ENCODE measurements around the gene PALLD. TPM values are rescaled to one million over a fixed set of nuclear protein-coding genes. Genes with fewer than 3 reads are reported as not detected.

Gene PALLD
- total RNA-seq, 1 donor from 2014 or later, result 69.2 TPM

DNA sequence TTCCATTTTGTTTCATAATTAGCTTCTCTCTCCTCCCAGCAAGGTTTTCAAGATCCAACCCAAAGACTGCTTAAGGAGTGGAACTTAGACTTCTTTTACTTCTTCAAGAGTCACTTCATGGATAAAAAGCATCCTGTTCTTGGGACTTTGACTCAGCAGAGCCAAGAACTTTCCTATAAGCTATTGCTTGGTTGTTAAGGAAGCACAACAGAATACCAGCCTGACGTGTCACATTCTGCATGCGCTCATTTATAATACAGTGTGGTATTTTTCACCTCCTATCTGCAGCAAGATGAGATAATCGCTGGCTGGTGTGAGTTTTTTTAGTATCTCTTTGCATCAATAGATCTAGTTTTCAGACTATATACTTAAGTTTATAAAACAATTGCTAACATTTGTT, 152.1 kb downstream of the PALLD start:
- DNase-seq (ENCODE audit: low read depth), result peak; percentile 87
- Histone ChIP-seq H3K36me3 (ENCODE audit: control insufficient read depth, insufficient read depth, low read length) (no peaks in the 10 kb centered on the region), H3K4me3 (ENCODE audit: low read depth, low read length) (no peak overlapping the region), H3K27me3 (ENCODE audit: control insufficient read depth, insufficient read depth, low read length) (no peaks in the 10 kb centered on the region)
- TF ChIP-seq, protein P1, sequence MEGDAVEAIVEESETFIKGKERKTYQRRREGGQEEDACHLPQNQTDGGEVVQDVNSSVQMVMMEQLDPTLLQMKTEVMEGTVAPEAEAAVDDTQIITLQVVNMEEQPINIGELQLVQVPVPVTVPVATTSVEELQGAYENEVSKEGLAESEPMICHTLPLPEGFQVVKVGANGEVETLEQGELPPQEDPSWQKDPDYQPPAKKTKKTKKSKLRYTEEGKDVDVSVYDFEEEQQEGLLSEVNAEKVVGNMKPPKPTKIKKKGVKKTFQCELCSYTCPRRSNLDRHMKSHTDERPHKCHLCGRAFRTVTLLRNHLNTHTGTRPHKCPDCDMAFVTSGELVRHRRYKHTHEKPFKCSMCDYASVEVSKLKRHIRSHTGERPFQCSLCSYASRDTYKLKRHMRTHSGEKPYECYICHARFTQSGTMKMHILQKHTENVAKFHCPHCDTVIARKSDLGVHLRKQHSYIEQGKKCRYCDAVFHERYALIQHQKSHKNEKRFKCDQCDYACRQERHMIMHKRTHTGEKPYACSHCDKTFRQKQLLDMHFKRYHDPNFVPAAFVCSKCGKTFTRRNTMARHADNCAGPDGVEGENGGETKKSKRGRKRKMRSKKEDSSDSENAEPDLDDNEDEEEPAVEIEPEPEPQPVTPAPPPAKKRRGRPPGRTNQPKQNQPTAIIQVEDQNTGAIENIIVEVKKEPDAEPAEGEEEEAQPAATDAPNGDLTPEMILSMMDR (IDR thresholded peaks at IDR 0.05; ENCODE audit: insufficient read depth, low read length, severe bottlenecking), result no peak
- no peak for FAIRE-seq

DNA sequence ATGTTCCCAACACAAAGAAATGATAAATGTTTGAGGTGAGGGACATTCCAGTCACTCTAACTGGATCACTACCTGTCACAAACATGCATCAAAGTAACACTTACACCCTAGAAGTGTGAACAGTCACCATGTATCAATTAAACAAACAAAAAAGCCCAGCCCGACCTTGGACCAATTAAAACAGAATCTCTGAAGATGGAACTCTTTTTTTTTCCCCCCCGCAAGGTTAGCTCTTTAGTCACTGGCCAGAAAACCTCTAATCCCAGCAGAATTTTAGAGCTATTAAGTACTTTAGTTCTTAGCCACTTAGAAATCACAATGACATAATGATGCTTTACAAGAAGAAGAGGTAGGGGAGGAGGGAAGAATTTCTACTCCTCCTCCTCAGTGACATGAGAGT, 154.5 kb downstream of the PALLD start:
- FAIRE-seq (no peak), DNase-seq (ENCODE audit: low read depth) (no peak)
- no peak overlapping the region for H3K4me3 ChIP-seq (ENCODE audit: low read depth, low read length)
- H3K27me3 ChIP-seq (ENCODE audit: control insufficient read depth, insufficient read depth, low read length), result no peaks in the 10 kb centered on the region
- TF ChIP-seq, protein P1 (IDR thresholded peaks at IDR 0.05; ENCODE audit: insufficient read depth, low read length, severe bottlenecking), result no peak
- no peaks in the 10 kb centered on the region for H3K36me3 ChIP-seq (ENCODE audit: control insufficient read depth, insufficient read depth, low read length)

DNA sequence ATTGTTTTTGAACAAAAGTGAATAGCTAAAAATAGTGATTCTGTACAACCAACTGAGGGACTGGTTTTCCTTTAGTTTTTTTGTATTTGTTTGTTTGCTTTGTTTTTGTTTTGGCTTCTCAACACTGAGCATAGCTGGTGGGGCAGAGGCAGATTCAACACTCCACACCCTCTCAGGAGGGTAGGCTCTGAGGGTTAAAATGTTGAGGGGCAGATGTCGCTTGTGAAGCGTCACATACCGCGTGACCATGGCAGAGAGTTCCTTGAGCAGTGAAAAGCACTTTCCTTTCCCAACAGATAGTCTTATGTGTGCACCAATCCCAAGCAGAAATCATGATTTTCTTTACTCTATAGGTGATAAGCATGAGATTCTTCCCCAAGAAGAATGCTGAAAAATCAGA, 155.0 kb downstream of the PALLD start:
- FAIRE-seq (no peak), DNase-seq (ENCODE audit: low read depth) (no peak)
- TF ChIP-seq, protein P1 (IDR thresholded peaks at IDR 0.05; ENCODE audit: insufficient read depth, low read length, severe bottlenecking), result no peak
- Histone ChIP-seq H3K4me3 (ENCODE audit: low read depth, low read length) (no peak overlapping the region), H3K27me3 (ENCODE audit: control insufficient read depth, insufficient read depth, low read length) (no peaks in the 10 kb centered on the region), H3K36me3 (ENCODE audit: control insufficient read depth, insufficient read depth, low read length) (no peaks in the 10 kb centered on the region)

DNA sequence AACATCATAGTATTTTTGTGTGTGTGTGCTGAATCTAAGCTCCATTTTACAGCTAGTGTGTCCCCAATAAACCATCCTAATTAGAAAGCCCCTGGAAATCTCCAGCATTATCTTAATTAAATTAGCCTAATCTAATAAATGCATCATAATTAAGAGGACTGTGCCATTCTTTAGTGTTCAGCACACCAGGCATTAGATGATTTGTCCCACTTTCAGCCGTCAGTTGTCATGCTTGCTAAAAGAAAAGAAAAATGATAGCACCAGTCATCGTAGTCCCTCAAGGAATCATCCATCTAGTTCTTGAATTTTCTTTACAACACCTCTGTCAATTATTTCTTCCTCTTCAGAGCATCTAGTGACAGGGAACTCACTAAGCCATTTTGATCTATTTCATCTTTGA, 155.9 kb downstream of the PALLD start:
- Histone ChIP-seq H3K27me3 (ENCODE audit: control insufficient read depth, insufficient read depth, low read length) (no peaks in the 10 kb centered on the region), H3K36me3 (ENCODE audit: control insufficient read depth, insufficient read depth, low read length) (no peaks in the 10 kb centered on the region), H3K4me3 (ENCODE audit: low read depth, low read length) (no peak overlapping the region)
- no peak for DNase-seq (ENCODE audit: low read depth)
- TF ChIP-seq, protein P1 (IDR thresholded peaks at IDR 0.05; ENCODE audit: insufficient read depth, low read length, severe bottlenecking), result no peak
- FAIRE-seq, result no peak

DNA sequence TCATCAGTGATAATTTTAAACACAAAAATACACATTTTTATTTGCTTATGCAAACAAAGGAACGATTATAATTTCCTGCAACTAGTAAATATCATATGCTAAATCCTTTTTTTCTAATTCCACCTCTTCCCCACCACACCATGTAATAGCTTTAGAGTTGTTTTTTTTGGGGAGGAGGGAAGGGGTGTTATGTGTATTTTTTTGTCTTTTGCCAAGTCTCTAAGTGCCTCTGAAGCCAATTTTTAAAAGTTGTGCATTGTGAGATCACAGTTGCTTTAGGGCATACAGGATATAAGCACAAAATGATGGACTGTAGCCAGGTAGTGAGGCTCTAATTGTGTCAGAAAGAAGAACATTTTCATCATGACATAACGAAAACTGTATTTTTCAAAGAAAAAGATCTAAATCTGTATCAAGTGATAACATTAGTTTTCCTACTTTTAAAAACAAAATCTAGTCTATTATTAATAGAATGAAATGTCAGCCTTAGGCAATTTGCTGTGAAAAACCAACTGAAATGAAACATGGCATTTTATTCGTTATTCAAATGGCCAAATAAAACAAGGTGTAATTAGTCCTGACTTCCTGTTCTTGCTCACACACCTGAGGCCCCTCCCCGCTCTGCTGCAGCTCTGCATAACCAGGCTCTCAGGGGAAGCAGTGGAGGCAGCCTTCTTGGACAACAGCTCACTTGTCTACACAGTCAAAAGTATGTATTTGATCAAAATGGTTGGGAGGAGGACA, 157.4 kb downstream of the PALLD start:
- no peak for FAIRE-seq
- DNase-seq (ENCODE audit: low read depth), result peak; percentile 57
- TF ChIP-seq, protein P1 (IDR thresholded peaks at IDR 0.05; ENCODE audit: insufficient read depth, low read length, severe bottlenecking), result no peak
- H3K36me3 ChIP-seq (ENCODE audit: control insufficient read depth, insufficient read depth, low read length), result no peaks in the 10 kb centered on the region
- no peak overlapping the region for H3K4me3 ChIP-seq (ENCODE audit: low read depth, low read length)
- no peaks in the 10 kb centered on the region for H3K27me3 ChIP-seq (ENCODE audit: control insufficient read depth, insufficient read depth, low read length)

DNA sequence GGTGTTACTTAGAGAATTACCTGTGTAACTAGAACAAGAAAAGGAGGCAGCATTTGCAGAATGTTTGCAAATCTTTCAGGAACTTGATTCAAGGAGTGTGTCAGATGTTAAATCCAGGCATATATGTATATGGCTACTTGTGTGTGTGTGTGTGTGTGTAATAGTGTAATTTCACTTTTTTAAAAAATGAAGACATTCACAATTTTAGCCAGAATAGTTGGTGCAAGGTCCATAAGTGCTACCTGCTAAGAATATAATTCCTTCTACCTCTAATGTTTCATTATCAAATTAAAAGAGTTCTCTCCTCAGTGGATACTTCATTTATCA, 158.0 kb downstream of the PALLD start:
- no peaks in the 10 kb centered on the region for H3K27me3 ChIP-seq (ENCODE audit: control insufficient read depth, insufficient read depth, low read length)
- FAIRE-seq (no peak), DNase-seq (ENCODE audit: low read depth) (no peak)
- H3K4me3 ChIP-seq (ENCODE audit: low read depth, low read length), result no peak overlapping the region
- no peaks in the 10 kb centered on the region for H3K36me3 ChIP-seq (ENCODE audit: control insufficient read depth, insufficient read depth, low read length)
- TF ChIP-seq, protein P1 (IDR thresholded peaks at IDR 0.05; ENCODE audit: insufficient read depth, low read length, severe bottlenecking), result no peak
